Measurements from ENCODE around the gene PRC1. TPM values are rescaled to one million over a fixed set of nuclear protein-coding genes. Genes with fewer than 3 reads are reported as not detected.

The PRC1 gene
- total and polyA plus RNA-seq, 2 of the 13 experiments (the other 11 are each of a cell fraction or from before 2014, with no cell fraction given): 137 to 162 TPM

- in situ Hi-C loops (cut with HindIII; ENCODE audit: extremely low pct_ligation_motif_present, low pct_unique_long_range_greater_than_20kb): no loop called here
- Histone ChIP-seq H3K27me3 (ENCODE audit: control insufficient read depth in 1 of 2, insufficient read depth in 2 of 2, low read length in 2 of 2) (peaks cover 2 to 21% of the 10 kb centered on the region in 2 experiments; a peak in 3 of 5 replicates), H3K9me3 (ENCODE audit: low read length) (no peaks in the 10 kb centered on the region), H3K4me2 (ENCODE audit: low read depth, low read length) (peak overlapping the region; percentile 92), H3K4me1 (ENCODE audit: insufficient read depth, low read length) (no peaks in the 10 kb centered on the region), H3K4me3 (replicated peaks in 1 of 3; ENCODE audit: insufficient read depth in 1 of 3, low read depth in 2 of 3, low read length in 3 of 3) (peak overlapping the region in 1 of 3 experiments; percentile 64; a peak in 2 of 6 replicates), H2AFZ (ENCODE audit: low read length) (peak overlapping the region; percentile 72), H3K79me2 (ENCODE audit: insufficient read depth, low read length) (no peaks in the 10 kb centered on the region), H4K20me1 (ENCODE audit: insufficient read depth, low read length) (no peaks in the 10 kb centered on the region), H3K27ac (ENCODE audit: extremely low read length, insufficient read depth, low read length) (no peak overlapping the region), H3K36me3 (replicated peaks in 1 of 2; ENCODE audit: control insufficient read depth in 1 of 2, insufficient read depth in 2 of 2, low read length in 2 of 2) (no peaks in the 10 kb centered on the region), H3K9ac (ENCODE audit: insufficient read depth, low read depth, low read length) (no peak overlapping the region)
- DNase-seq (ENCODE audit: low spot score): peak; percentile 75
- ChIA-PET CTCF (ENCODE audit: low intra/inter-chr PET ratio, low total read pairs) (interaction anchor here (1.5 kb wide), 1 partner anchor 101 kb away, joined by 4 read pairs; the partner anchor contains the start of gene HDDC3), POLR2A (interaction anchor here (1.1 kb wide), 1 partner anchor 78 kb away, joined by 3 read pairs; the partner anchor contains the start of gene RCCD1)
- intact Hi-C loops (cut with micrococcal nuclease; ENCODE audit: unreplicated experiment): loop anchor here (5.0 kb wide), 2 partner anchors 76 to 101 kb away; partner anchors contain the start of gene HDDC3
- peak; percentile 96 for ATAC-seq
- 25% methylated on average over 5 of the region's 12 CpGs for WGBS (ENCODE audit: low lambda C conversion rate)
- BruUV-seq (replicated peaks): no TSS peak
- FAIRE-seq: peak; percentile 80
- TF ChIP-seq ZNF20 (CRISPR knock-in tag; IDR thresholded peaks at IDR 0.05) (no peak), ZFX (CRISPR knock-in tag; IDR thresholded peaks at IDR 0.05; ENCODE audit: low read depth) (peak; percentile 68; the same call in 1 of the 2 replicates), ZBED4 (CRISPR knock-in tag; IDR thresholded peaks at IDR 0.05; ENCODE audit: borderline replicate concordance) (0 out of 2 replicates have a peak, but pooled peaks have one; percentile 33), RORA (CRISPR knock-in tag; IDR thresholded peaks at IDR 0.05) (no peak), ZSCAN12 (CRISPR knock-in tag; IDR thresholded peaks at IDR 0.05) (no peak), TCF7 (IDR thresholded peaks at IDR 0.05; ENCODE audit: low read depth) (no peak), ZNF260 (CRISPR knock-in tag; IDR thresholded peaks at IDR 0.05; ENCODE audit: borderline replicate concordance, low read depth) (no peak), GABPA (IDR thresholded peaks at IDR 0.05; ENCODE audit: low read depth, low read length) (no peak), GABPA (CRISPR knock-in tag; IDR thresholded peaks at IDR 0.05; ENCODE audit: low read depth) (no peak), NFIC (IDR thresholded peaks at IDR 0.05; ENCODE audit: low read length) (no peak), ZNF782 (CRISPR knock-in tag; IDR thresholded peaks at IDR 0.05; ENCODE audit: borderline replicate concordance) (peak; percentile 42; the same call in 1 of the 2 replicates), ZNF839 (CRISPR knock-in tag; IDR thresholded peaks at IDR 0.05; ENCODE audit: borderline replicate concordance) (no peak), IKZF1 (IDR thresholded peaks at IDR 0.05) (no peak), SALL2 (CRISPR knock-in tag; IDR thresholded peaks at IDR 0.05) (peak; percentile 54; the same call in 1 of the 2 replicates), NCOR1 (IDR thresholded peaks at IDR 0.05; ENCODE audit: borderline replicate concordance, low read length) (no peak)
- TF ChIP-seq, protein P1, sequence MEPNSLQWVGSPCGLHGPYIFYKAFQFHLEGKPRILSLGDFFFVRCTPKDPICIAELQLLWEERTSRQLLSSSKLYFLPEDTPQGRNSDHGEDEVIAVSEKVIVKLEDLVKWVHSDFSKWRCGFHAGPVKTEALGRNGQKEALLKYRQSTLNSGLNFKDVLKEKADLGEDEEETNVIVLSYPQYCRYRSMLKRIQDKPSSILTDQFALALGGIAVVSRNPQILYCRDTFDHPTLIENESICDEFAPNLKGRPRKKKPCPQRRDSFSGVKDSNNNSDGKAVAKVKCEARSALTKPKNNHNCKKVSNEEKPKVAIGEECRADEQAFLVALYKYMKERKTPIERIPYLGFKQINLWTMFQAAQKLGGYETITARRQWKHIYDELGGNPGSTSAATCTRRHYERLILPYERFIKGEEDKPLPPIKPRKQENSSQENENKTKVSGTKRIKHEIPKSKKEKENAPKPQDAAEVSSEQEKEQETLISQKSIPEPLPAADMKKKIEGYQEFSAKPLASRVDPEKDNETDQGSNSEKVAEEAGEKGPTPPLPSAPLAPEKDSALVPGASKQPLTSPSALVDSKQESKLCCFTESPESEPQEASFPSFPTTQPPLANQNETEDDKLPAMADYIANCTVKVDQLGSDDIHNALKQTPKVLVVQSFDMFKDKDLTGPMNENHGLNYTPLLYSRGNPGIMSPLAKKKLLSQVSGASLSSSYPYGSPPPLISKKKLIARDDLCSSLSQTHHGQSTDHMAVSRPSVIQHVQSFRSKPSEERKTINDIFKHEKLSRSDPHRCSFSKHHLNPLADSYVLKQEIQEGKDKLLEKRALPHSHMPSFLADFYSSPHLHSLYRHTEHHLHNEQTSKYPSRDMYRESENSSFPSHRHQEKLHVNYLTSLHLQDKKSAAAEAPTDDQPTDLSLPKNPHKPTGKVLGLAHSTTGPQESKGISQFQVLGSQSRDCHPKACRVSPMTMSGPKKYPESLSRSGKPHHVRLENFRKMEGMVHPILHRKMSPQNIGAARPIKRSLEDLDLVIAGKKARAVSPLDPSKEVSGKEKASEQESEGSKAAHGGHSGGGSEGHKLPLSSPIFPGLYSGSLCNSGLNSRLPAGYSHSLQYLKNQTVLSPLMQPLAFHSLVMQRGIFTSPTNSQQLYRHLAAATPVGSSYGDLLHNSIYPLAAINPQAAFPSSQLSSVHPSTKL (CRISPR knock-in tag; IDR thresholded peaks at IDR 0.05): peak; percentile 36; the same call in 1 of the 2 replicates
These were observed 38.8 kb upstream of the PRC1 start for GRCh38 chr15:91032919-91033803.

Data from HepG2 (cell line).